Parathyroid adenoma (tissue), 2 donors: ENCODE data around the gene NFILZ.

Source experiments
- H2AFZ ChIP-seq: fragments of 300-600 bp; sonication (generic); one replicate; pipeline ENCODE4 v1.7.0; 2017; ENCODE audit warnings: antibody characterized with exemption, mild to moderate bottlenecking
- H3K27ac ChIP-seq: fragments of 300-600 bp; sonication (generic); one replicate; pipeline ENCODE4 v1.7.0; 2017
- H3K27me3 ChIP-seq: fragments of 300-600 bp; sonication (generic); one replicate; pipeline ENCODE4 v1.7.0; 2017; ENCODE audit warnings: low read length; ENCODE audit not compliant: control insufficient read depth, insufficient read depth
- H3K36me3 ChIP-seq: fragments of 300-600 bp; sonication (generic); one replicate; pipeline ENCODE4 v1.7.0; 2017; ENCODE audit warnings: low read length; ENCODE audit not compliant: control insufficient read depth, insufficient read depth
- H3K4me1 ChIP-seq: fragments of 300-600 bp; sonication (generic); one replicate; pipeline ENCODE4 v1.7.0; 2017; ENCODE audit warnings: control low read depth
- H3K4me2 ChIP-seq: fragments of 300-600 bp; sonication (generic); one replicate; pipeline ENCODE4 v1.7.0; 2017; ENCODE audit warnings: low read length
- H3K4me3 ChIP-seq: fragments of 300-600 bp; sonication (generic); one replicate; pipeline ENCODE4 v1.7.0; 2017; ENCODE audit warnings: low read depth, low read length
- H3K79me2 ChIP-seq: fragments of 300-600 bp; sonication (generic); one replicate; pipeline ENCODE4 v1.7.0; 2017; ENCODE audit warnings: control low read depth
- H3K9ac ChIP-seq: fragments of 300-600 bp; sonication (generic); one replicate; pipeline ENCODE4 v1.7.0; 2017; ENCODE audit warnings: mild to moderate bottlenecking
- H3K9me3 ChIP-seq: fragments of 300-600 bp; sonication (generic); one replicate; pipeline ENCODE4 v1.7.0; 2017; ENCODE audit warnings: low read length; ENCODE audit not compliant: control insufficient read depth
- TF ChIP-seq, protein P1 (sequence below): fragments of 300-600 bp; sonication (generic); IDR thresholded peaks from one replicate; pipeline ENCODE4 v1.7.0; 2017; ENCODE audit warnings: antibody characterized with exemption, mild to moderate bottlenecking
- donor health status: primary hyperparathyroidism.

Gene NFILZ

GRCh38 chr19:8643860-8644653 lies 13.6 kb downstream of the NFILZ start:
- H3K4me3 ChIP-seq: no peak overlapping the region

DNA sequence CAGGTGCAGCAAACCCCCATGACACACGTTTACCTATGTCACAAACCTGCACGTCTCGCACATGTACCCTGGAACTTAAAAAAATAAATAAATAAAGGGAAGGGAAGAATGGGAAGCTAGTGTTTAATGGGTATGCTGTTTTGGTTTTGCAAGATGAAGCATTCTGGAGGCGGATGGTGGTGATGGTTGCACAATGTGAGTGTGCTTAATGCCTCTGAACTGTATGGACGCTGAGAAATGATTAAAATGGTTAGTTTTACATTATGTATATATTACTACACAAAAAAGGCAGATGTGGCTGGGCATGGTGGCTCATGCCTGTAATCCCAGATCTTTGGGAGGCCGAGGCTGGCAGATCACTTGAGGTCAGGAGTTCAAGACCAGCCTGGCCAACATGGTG lies 17.8 kb downstream of the NFILZ start:
- H3K4me1 ChIP-seq: no peaks in the 10 kb centered on the region
- H3K4me2 ChIP-seq: no peak overlapping the region
- no peak overlapping the region for H3K27ac ChIP-seq
- H3K27me3 ChIP-seq: no peaks in the 10 kb centered on the region
- TF ChIP-seq, protein P1, sequence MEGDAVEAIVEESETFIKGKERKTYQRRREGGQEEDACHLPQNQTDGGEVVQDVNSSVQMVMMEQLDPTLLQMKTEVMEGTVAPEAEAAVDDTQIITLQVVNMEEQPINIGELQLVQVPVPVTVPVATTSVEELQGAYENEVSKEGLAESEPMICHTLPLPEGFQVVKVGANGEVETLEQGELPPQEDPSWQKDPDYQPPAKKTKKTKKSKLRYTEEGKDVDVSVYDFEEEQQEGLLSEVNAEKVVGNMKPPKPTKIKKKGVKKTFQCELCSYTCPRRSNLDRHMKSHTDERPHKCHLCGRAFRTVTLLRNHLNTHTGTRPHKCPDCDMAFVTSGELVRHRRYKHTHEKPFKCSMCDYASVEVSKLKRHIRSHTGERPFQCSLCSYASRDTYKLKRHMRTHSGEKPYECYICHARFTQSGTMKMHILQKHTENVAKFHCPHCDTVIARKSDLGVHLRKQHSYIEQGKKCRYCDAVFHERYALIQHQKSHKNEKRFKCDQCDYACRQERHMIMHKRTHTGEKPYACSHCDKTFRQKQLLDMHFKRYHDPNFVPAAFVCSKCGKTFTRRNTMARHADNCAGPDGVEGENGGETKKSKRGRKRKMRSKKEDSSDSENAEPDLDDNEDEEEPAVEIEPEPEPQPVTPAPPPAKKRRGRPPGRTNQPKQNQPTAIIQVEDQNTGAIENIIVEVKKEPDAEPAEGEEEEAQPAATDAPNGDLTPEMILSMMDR: no peak
- no peak overlapping the region for H3K4me3 ChIP-seq
- no peaks in the 10 kb centered on the region for H3K36me3 ChIP-seq
- H2AFZ ChIP-seq: no peak overlapping the region
- H3K79me2 ChIP-seq: no peaks in the 10 kb centered on the region
- no peaks in the 10 kb centered on the region for H3K9me3 ChIP-seq
- H3K9ac ChIP-seq: no peak overlapping the region

More at GRCh38 chr19:8643860-8644653, 13.6 kb downstream of the NFILZ start:
- no peaks in the 10 kb centered on the region for H3K4me1 ChIP-seq
- TF ChIP-seq, protein P1: no peak
- no peak overlapping the region for H3K4me2 ChIP-seq
- no peaks in the 10 kb centered on the region for H3K27me3 ChIP-seq
- H3K9ac ChIP-seq: no peak overlapping the region
- no peaks in the 10 kb centered on the region for H3K9me3 ChIP-seq
- H3K36me3 ChIP-seq: no peaks in the 10 kb centered on the region
- no peak overlapping the region for H2AFZ ChIP-seq
- H3K79me2 ChIP-seq: no peaks in the 10 kb centered on the region
- H3K27ac ChIP-seq: no peak overlapping the region

DNA sequence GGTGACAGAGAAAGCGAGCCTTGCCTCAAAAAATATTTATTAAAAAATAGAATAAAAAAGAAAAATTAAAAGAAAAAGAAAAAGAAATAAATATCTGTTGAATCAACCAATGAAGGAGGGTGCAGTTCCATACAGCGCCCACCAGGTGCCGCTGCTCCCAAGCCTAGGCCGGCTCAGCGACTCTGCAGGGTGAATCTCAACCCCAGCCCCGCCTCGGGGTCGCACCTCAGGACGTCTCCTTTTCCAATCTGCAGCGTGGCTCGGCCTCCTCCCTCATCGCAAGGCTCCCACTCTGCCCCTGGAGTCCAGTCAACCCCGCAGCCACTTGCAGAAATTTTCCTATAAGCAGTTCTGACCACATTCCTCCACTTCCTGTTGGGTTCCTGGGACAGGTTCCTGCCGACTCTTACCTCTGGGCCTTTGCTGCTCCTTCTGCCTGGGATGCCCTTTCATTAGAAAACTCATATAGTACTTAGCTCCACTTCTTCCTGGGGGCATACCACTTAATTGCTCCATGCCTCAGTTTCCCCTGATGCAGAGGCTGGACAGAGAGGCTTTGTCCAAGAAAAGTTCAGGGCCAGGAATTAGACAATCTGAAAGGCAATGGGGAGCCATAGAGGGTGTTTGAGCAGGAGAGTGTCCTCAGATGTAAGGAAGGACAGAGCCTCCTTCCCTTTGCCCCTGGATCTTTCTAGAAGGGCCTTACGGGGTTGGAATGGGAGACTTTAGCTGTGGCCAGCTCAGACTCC lies 24.3 kb downstream of the NFILZ start:
- Histone ChIP-seq H3K79me2 (no peaks in the 10 kb centered on the region), H3K9ac (no peak overlapping the region), H3K27ac (no peak overlapping the region), H3K4me3 (no peak overlapping the region), H2AFZ (peak overlapping the region; percentile 30), H3K9me3 (no peaks in the 10 kb centered on the region), H3K36me3 (no peaks in the 10 kb centered on the region), H3K4me2 (peak overlapping the region; percentile 63), H3K27me3 (no peaks in the 10 kb centered on the region), H3K4me1 (no peaks in the 10 kb centered on the region)
- TF ChIP-seq, protein P1: peak; percentile 91

DNA sequence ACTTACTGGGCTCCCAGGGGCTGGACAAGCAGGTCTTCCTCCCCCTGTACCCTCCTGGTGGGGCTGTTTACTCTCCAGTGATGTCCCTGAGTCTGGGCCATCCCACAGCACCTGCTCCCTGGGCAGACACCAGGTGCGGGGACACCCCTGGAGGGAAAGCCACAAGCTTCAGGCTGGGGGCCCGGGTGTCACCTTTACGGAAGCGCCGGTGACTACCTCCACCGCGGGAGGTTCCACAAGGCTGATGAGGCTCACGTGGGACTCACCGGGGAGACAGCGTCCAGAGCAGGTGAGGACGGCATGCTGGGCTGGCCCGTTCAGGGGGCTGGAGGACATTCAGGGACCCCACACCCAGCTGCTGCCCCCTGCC lies 24.9 kb downstream of the NFILZ start:
- Histone ChIP-seq H3K4me3 (no peak overlapping the region), H2AFZ (no peak overlapping the region), H3K4me2 (no peak overlapping the region), H3K27me3 (no peaks in the 10 kb centered on the region), H3K79me2 (no peaks in the 10 kb centered on the region), H3K36me3 (no peaks in the 10 kb centered on the region), H3K27ac (no peak overlapping the region), H3K4me1 (no peaks in the 10 kb centered on the region), H3K9ac (no peak overlapping the region), H3K9me3 (no peaks in the 10 kb centered on the region)
- TF ChIP-seq, protein P1: no peak
